ENCODE results near the gene DNAH14. TPM values are rescaled to one million over a fixed set of nuclear protein-coding genes. Genes with fewer than 3 reads are reported as not detected.
"Not testable (repeated sequence)": the region's sequence is repeated elsewhere in the genome, so short reads cannot be mapped to it uniquely, and the experiment has no call there.

Gene DNAH14
- total RNA-seq, 4 donors from 2014 or later = 3.5 to 7.0 (median 5.6) TPM

- no peak for TF ChIP-seq CTCF (IDR thresholded peaks at IDR 0.05)
- ATAC-seq (ENCODE audit: low FRiP score) = no peak
These were observed 301.0 kb downstream of the DNAH14 start for GRCh38 chr1:225230483-225230882.

GRCh38 chr1:225232930-225233329 is 303.5 kb downstream of the DNAH14 start:
- ATAC-seq (ENCODE audit: low FRiP score); DNase-seq (ENCODE audit: low spot score): not testable (repeated sequence)

More at GRCh38 chr1:225230483-225230882, 301.0 kb downstream of the DNAH14 start:
- DNase-seq (ENCODE audit: low spot score) = no peak

GRCh38 chr1:225242611-225243010 is 313.1 kb downstream of the DNAH14 start:
- no peak for DNase-seq (ENCODE audit: low spot score)

GRCh38 chr1:225250432-225250831 is 321.0 kb downstream of the DNAH14 start:
- ATAC-seq (ENCODE audit: low FRiP score) (no peak), DNase-seq (ENCODE audit: low spot score) (no peak)
- TF ChIP-seq CTCF (IDR thresholded peaks at IDR 0.05) = no peak

More at GRCh38 chr1:225242611-225243010, 313.1 kb downstream of the DNAH14 start:
- no peak for TF ChIP-seq CTCF (IDR thresholded peaks at IDR 0.05)
- ATAC-seq (ENCODE audit: low FRiP score) = no peak

GRCh38 chr1:225253173-225253572 is 323.7 kb downstream of the DNAH14 start:
- ATAC-seq (ENCODE audit: low FRiP score) = no peak
- no peak for DNase-seq (ENCODE audit: low spot score)
- TF ChIP-seq CTCF (IDR thresholded peaks at IDR 0.05) = no peak

- no peak for DNase-seq (ENCODE audit: low spot score)
- no peak for ATAC-seq (ENCODE audit: low FRiP score)
- no peak for TF ChIP-seq CTCF (IDR thresholded peaks at IDR 0.05)
These were observed 324.3 kb downstream of the DNAH14 start for GRCh38 chr1:225253784-225254183.

GRCh38 chr1:225254676-225255075 is 325.2 kb downstream of the DNAH14 start:
- ATAC-seq (ENCODE audit: low FRiP score) (no peak), DNase-seq (ENCODE audit: low spot score) (no peak)
- TF ChIP-seq CTCF (IDR thresholded peaks at IDR 0.05) = no peak

- no peak for DNase-seq (ENCODE audit: low spot score)
- TF ChIP-seq CTCF (IDR thresholded peaks at IDR 0.05) = no peak
- no peak for ATAC-seq (ENCODE audit: low FRiP score)
These were observed 327.6 kb downstream of the DNAH14 start for GRCh38 chr1:225257081-225257480.
